Fibroblast of gingiva (primary cell): ENCODE data around the gene CEP19.
A peak's percentile ranks its signal among the peaks of the same experiment; 100 is the strongest.

Source experiments
- DNase-seq: peaks from one replicate; pipeline ENCODE4 v3.0.0-alpha.2; 2011; ENCODE audit warnings: low read depth

Gene CEP19

DNA sequence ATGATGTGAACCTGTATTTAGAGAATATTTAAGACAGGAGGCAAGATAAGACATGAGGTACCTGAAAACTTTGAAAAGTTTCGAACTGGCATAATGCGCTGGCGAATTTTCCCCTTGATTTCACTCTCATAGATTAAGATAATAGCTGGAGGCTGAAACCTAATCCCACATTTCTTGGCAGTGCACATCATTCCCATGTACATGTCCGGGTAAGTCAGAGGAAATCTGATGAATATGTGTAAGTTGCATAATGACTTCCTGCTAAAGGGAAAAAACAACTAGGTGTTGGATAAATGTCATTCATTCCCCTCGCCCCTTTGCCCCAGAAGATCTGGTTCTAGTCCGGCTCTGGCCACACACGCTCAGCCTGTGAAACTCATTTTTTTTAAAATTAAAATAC lies 3.6 kb downstream of the CEP19 start:
- DNase-seq: no peak

DNA sequence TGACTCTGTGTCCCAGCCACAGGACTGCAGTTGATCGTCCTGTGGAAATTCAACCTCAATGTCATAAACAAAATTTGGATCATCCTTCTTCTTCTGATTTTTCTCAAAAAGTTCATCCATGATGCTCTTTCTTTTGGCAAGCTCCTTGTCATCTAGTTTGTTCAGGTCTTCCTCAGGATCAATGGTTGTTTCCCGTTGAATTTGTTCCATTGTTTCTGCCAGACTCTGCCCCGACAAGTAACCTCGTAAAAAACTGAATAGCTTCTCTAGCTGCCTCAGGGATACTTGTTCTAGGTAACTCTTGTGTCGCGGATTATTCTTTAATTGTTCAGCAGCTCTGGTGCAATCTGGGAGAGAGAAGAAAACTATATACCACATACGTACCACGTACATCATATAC lies 4.5 kb downstream of the CEP19 start:
- no peak for DNase-seq

DNA sequence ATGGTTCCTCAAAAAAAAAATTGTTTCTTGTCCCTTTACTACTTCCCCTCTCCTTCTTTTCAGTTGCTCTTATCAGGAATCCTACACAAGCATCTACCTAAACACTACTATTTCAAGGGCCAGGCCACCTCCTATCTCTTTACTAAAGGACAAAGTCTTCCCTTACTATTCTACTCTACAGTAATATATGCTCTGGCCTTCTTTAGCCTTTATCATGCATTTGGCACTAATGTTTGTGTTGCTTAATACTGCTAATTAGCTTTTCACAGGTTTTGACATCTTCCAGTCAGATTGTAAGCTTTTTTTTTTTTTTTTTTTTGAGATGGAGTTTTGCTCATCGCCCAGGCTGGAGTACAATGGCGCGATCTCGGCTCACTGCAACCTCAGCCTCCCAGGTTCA lies 5.3 kb downstream of the CEP19 start:
- DNase-seq: no peak

DNA sequence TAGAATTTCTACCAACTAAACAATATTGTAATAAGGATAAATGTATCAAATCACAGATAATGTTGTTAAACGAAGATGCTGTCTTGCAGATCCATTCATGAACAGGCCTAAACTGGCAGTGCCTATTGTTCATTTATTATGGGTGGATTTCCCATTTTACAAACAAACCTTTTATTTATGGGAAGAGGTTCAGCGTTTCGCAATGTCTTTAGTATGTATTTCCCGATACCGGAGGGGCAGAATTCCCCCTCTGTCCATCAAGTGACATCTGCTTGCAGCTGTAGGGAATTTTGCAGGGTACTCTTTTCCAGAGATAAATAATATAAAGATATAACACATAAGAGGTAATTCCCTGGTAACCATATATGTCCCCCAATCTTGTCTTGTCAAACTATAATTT lies 5.7 kb downstream of the CEP19 start:
- DNase-seq: no peak

DNA sequence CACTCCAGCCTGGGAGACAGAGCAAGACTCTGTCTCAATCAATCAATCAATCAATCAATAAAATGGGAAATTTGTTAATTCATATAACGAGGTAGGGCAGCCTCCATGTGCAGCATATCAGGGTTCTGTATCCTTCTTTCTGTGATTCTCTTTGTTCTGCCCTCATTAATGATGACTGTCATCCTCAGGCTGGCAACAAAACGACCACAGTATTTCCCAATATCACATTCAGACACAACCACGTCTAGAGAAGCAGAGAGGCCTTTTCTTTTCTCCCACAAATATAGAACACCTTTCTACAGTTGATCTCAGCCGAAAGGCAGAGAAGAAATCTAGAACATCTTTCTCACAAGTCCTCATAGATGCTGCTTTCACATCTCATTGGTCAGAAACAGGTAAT lies 11.2 kb downstream of the CEP19 start:
- no peak for DNase-seq

DNA sequence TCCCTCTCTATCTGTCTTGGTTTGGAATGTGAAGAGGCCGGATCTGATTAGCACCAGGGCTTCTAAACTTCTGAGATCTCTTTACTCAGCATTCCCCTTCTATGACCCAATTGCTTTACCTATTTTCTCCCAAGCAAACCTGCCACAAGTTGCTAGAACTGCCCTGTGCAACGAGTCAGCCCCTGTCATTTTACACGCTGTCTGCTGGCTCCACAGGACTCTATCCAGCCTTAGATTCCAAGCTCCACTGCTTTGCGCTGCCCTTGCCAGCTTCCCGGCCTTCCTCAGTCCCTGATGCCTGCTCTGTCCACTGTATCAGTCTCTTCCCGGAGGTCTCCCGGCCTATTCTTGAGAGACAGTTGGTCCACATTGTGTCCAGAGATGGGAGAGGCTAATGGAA lies 12.3 kb downstream of the CEP19 start:
- DNase-seq: no peak

DNA sequence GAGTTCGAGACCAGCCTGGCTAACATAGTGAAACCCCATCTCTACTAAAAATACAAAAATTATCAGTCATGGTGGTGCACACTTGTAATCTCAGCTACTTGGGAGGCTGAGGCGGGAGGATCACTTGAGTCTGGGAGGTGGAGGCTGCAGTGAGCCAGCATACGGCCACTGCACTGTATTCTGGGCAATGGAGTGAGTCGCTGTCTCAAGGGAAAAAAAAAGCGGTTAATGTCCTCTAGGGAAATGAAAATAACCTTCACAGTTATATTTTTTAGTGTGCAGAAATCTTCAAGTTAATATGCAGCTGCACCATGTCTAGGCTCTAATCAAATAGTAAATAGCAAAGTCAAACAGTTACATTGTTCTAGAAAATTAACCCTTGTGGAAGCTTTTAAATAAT lies 14.8 kb downstream of the CEP19 start:
- no peak for DNase-seq

DNA sequence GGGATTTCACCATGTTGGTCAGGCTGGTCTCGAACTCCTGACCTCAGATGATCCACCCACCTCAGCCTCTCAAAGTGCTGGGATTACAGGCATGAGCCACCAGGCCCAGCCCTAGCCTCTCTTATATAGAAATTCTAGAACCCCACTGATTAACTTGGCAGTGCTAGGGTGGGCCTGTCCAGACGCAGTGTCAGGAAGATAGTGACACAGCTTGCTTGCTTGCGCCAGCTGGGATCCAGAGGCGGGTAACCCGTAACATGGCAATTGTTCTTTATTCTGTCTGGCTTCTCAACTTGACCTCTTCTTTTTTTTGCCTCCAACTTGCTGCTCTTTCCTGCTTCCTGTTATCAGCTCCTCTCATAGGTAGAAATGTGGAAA lies 16.2 kb downstream of the CEP19 start:
- DNase-seq: no peak

DNA sequence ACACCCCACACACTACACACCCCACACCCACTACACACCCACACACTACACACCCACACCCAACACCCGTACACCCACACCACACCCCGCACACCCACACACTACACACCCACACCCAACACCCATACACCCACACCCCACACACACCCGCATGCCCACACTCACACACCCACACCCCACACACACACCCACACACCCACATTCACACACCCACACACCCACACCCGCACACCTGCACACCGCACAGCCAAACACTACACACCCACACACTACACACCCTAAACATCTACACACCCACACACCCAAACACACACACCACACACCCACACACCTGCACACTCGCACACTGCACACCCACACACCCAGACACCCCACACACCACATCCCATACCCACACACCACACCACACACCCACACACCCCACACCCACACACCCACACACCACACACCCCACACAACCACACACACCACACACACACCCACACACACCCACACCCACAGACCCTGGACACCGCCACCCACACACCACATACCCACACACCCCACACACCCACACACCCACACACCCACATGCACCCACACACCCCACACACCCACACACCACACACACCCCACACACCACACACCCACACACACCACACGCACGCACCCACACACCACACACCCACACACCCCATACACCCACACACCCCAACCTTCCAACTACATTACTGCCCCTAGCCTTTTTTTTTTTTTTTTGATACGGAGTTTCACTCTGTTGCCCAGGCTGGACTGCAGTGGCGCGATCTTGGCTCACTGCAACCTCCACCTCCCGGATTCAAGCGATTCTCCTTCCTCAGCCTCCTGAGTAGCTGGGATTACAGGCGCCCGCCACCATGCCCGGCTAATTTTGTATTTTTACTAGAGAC lies 16.9 kb downstream of the CEP19 start:
- DNase-seq: no peak

DNA sequence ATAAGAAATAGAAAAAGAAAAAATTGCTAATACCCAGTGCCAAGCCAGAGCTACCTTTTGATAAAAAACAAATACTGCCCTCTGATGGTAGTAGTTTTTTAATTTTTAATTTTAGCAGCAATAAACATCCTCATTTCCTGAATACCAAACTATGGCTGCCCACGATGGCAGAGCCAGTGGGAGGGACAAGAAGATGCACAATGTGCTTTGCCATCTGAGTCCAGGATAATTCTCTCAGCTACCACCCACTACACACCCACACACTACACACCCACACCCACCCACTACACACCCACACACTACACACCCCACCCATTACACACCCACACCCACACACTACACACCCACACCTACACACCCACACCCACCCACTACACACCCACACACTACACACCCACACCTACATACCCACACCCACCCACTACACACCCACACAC lies 17.8 kb downstream of the CEP19 start:
- peak; percentile 24 for DNase-seq

DNA sequence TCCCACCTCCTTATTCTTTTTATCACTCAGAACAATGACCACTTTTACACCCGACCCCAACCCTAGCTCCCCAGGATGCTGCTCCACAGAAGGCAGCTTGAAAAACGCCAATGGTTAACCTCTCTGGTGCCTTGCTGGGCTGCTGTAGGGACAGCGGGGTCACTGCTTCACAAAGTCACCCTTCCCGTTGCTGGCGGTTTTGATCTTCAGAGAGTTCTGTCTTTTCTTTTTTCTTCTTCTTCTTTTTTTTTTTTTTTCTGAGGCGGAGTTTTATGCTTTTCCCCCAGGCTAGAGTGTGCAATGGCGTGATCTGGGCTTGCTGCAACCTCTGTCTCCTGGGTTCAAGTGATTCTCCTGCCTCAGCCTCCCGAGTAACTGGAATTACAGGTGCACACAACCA lies 20.7 kb downstream of the CEP19 start:
- no peak for DNase-seq

DNA sequence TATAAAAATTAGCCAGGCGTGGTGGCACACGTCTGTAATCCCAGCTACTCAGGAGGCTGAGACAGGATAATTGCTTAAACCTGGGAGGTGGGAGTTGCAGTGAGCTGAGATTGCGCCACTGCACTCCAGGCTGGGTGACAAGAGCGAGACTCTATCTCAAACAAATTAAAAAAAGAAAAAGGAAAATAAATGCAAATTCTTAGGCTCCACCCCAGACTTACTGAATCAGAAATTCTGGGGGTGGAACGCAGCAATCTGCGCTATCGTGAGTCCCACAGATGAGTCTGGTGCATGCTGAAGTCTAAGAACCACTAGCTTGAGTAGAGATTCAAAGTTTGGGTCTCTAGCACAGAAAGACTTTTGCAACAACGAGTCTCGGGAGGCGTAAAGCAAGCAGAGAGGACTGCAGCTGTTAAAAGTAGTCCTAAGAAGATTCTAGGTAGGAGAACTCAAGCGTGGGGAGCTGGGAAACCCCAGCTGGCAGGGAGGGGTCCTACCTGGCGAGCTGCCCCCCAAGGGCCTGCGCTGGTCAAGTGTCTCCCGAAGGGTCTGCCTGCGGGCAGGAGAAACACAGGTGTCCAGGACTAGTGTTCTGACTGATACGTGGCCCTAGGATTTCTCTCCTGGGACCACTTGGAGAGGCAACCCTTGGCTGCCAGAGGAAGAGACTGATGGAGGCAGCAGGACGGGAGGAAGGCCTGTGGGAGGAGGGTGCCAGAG lies 21.9 kb downstream of the CEP19 start:
- DNase-seq: no peak

DNA sequence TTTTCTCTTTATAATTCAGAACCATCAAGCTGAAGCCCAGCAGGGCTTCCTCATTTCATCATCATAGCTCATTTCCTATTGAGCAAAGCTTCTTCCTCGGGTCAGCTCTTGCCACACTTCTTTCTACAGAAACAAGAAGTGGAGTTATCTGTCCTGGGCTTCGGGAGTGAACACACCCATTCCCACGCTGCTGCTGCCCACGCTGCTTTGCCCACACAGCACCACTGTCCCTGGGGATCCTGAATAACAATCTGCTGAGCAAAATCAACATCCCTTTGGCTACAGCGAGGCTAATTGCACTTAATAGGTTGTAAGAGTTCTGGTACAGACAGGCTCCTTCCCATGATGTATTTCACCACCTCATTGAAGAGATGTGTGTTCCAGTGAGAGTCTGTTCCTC lies 23.7 kb downstream of the CEP19 start:
- peak; percentile 94 for DNase-seq

DNA sequence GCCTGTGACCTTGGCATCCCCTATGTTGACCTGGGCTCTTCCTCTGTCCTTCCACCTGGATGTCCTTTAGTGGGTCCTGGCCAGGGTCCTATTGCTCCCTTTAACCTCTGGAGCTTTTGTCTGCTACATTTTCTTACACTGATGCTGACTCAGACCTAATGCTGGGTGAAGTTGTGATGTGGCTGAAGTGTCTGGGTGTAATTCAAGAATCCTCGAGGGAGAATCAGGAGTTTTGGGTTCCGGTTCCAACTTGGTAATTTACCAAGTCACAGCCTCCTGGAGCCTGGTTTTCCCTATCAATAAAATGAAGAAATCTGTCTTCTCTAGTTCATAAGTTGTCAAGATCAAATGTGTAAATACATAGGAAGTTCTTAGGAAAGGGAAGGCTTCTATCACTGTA lies 25.6 kb downstream of the CEP19 start:
- peak; percentile 46 for DNase-seq

DNA sequence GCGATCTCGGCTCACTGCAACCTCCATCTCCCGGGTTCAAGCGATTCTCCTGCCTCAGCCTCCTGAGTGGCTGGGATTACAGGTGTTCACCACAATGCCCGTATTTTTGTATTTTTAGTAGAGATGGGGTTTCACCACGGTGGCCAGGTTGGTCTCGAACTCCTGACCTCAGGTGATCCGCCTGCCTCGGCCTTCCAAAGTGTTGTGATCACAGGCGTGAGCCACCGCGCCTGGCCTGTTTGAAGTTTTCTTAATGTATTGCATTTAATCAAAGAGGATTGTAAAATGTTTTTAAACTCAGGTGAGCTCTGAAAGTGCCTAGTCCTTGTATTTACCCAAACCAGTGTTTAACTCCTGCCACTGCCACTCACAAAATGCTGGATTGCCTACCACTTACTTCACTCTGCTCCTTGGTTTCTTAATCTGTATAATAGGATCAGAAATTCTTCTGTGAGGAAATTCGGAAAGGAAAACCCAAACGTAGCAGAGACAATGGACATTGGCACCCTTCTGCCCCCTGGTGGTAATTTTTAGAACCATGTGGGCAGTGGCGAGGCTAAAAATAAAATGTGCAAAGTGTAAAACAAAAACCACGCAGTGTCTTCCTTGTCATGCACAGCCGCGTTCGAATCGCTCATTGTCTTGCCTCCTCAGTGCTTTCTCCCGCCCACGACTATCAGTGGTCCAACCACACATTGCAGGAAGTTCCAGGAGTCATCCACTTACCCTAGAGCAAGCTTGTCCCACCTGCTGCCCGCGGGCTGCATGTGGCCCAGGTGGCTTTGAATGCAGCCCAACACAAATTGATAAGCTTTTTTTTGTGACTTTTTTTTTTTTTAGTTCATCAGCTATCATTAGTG lies 27.3 kb downstream of the CEP19 start:
- peak; percentile 24 for DNase-seq

DNA sequence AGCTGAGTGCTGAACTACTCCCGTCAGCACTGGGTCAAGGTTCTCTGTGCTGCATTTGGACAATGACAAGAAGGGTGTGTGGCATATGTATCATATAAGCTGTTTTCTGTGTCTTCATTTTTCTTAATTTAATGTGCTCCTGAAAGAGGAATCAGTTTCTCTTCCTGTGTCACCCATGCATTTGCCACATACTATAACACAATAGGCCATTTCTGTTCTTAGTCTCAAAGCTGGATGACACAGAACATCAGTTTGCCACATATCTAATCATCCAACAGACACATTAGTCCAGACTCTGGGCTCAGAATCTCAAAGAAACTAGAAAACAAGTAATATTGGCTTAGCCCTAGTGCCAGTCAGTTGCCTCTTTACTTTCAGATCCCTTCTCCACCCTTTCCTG lies 34.1 kb downstream of the CEP19 start:
- DNase-seq: no peak

DNA sequence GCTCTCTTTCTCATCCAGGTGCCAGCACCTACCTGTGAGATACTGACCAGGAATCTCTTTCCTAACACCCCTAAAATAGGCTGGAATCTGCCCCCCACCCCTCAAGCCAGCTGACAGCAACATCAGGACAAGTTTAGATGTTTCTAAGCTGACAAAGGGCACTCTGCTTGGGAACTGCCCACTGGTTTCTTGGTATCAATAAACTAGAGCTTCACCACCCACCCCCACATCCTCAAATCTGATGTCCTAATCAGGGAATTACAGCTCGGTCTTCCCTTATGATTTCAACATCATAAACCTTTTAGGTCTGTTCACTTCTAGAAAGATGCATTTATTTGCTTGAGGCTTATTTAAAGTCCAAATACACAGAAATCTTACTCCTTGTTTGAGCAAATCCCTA lies 34.7 kb downstream of the CEP19 start:
- DNase-seq: no peak

DNA sequence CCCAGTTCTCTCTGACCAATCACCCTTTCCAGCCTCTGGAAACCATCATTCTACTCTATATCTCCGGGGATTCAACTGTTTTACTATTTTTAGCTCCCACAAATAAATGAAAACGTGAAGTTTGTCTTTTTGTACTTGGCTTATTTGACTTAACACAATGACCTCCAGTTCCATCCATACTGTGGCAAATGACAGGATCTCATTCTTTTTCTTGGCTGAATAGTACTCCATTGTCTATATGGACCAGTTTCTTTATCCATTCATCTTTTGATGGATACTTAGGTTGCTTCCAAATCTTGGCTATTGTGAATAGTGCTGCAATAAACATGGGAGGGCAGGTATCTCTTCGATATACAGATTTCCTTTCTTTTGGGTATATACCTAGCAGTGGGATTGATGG lies 38.4 kb downstream of the CEP19 start:
- DNase-seq: no peak

DNA sequence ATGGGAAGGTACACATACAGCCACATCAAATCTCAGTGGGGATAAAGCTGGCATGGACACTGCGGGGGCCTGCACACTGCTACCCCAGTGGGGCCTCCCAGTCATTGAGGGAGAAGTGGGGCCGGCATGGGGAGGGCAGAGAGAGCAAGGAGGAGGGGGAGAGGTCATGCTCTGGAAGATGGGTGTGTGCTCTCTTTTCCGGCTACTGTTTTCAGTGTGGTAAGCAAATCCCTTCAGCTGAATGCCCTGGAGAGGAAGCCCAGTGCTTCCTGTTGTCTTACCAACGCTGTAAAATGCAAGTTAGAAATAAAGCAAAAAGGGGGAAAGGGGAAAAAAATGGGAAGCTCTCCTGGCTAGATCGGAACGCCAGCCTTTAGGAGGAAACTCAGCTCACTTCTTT lies 41.7 kb downstream of the CEP19 start:
- DNase-seq: no peak

DNA sequence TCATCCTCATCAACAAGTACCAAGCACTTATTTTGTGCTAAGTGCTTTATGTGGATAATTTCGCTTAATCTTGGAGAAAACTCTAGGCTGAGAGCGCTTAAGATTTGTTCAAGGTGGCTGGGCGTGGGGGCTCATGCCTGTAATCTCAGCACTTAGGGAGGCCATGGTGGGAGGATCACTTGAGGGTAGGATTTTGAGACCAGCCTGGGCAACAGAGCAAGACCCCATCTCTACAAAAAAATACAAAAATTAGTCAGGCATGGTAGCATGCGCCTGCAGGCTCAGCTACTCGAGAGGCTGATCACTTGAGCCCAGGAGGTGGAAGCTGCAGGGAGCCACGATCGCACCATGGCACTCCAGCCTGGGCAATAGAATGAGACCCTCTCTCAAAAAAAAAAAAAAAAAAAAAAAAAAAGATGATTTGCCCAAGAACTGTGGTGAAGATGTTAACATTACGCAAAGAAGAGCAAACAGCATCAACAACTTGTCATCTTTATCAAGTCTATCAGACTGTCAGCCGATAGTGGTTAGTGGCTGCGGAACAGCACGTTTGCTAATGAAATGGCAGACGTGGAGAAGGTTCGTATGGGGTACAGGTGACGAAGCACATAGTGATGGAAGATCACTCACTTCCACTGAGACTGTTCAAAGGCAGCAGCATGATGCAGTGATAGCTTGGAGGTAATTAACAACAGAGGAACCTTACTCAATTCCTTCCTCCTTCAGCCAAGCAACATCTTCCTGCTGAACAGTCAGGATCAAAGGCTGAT lies 44.8 kb downstream of the CEP19 start:
- no peak for DNase-seq

DNA sequence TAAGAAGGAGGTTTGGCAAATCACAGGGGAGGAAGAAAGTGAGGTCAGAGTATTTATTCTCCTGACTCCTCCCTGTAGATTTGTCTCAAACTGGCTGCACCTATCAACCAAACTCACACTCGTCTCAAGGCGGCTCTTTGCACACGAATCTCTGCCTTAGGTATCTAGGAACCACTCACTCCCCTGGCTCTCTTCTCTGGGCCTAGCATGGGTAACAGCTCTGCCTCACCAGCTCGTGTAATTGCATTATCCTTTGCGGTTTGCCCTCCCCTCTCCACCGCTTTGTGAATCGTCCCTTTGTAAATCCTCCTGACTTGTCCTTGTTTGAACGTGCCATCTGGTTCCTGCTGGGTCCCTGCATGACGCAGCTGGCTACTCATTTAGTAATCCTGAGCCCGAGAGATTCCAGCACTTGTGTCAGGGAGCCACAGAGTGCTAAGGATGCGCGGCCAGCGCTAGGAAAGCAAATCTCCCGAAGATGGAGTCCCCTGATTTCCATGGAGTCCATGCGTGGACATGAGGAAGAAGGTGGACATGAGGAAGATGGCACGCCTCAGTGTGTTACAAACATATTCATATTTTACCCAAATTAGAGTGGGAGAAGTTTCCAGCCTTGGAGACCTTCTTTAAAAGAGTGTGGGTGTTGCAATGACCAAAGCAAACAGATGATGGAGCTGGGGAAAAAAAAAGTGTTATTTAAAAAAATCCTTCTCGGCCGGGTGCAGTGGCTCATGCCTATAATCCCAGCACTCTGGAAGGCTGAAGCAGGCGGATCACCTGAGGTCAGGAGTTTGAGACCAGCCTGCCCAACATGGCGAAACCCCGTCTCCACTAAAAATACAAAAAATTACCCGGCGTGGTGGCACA lies 45.8 kb downstream of the CEP19 start:
- peak; percentile 68 for DNase-seq
